Naive thymus-derived CD8-positive, alpha-beta T cell (primary cell): ENCODE data around the gene MRPS23. TPM values are rescaled to one million over a fixed set of nuclear protein-coding genes. Genes with fewer than 3 reads are reported as not detected.
A peak's percentile ranks its signal among the peaks of the same experiment; 100 is the strongest.

Experiments
- ATAC-seq, 2 donors: fragments of 150-1000 bp; cut with Tn5 transposase in 1 of 2; sonication (Bioruptor Pico), chemical (Tn5 transposase) in 1 of 2; 1 replicate in 1 of 2; 2 replicates in 1 of 2; pipeline ENCODE4 v1.10.0; 2021; ENCODE audit warnings: mild to moderate bottlenecking in 2 of 2, moderate library complexity in 2 of 2
- POLR2A ChIA-PET: fragments of 350-600 bp; sonication (Branson Sonifier 250); formaldehyde crosslinking; loops from one replicate; lab custom pipeline; 2021; ENCODE audit warnings: antibody characterized with exemption; lab: Charles Lee
- DNase-seq, 10 donors: peaks; one replicate each; pipeline versions ENCODE4 v3.0.0 to v3.0.0-alpha.2; 2020 to 2022
- H3K27ac Mint-ChIP-seq, 10 donors: one replicate each; pipeline ENCODE4 v1.8.0; 2020 to 2022; ENCODE audit warnings: mild to moderate bottlenecking in 10 of 10, mixed read lengths in 10 of 10, moderate library complexity in 4 of 10, inconsistent platforms in 1 of 10
- H3K27me3 Mint-ChIP-seq, 5 donors: one replicate each; pipeline ENCODE4 v1.8.0; 2021 to 2022; ENCODE audit warnings: mixed read lengths in 5 of 5
- H3K36me3 Mint-ChIP-seq, 3 donors: one replicate each; pipeline ENCODE4 v1.8.0; 2020 to 2022; ENCODE audit warnings: mixed read lengths in 3 of 3, mild to moderate bottlenecking in 2 of 3, inconsistent platforms in 1 of 3
- H3K4me1 Mint-ChIP-seq, 4 donors: one replicate each; pipeline ENCODE4 v1.8.0; 2021 to 2022; ENCODE audit warnings: mixed read lengths in 4 of 4
- H3K4me3 Mint-ChIP-seq, 10 donors: one replicate each; pipeline ENCODE4 v1.8.0; 2020 to 2022; ENCODE audit warnings: mild to moderate bottlenecking in 10 of 10, mixed read lengths in 10 of 10, moderate library complexity in 6 of 10, inconsistent platforms in 1 of 10
- H3K9me3 Mint-ChIP-seq, 9 donors: one replicate each; pipeline ENCODE4 v1.8.0; 2020 to 2022; ENCODE audit warnings: mixed read lengths in 9 of 9, mild to moderate bottlenecking in 3 of 9, inconsistent platforms in 1 of 9, moderate library complexity in 1 of 9
- polyA plus RNA-seq, 3 donors: library from polyadenylated mRNA; unstranded; fragments of 300-500 nt; fragmentation: Illumina TruSeq; gene quantifications; one replicate each; pipeline ENCODE4 v1.2.3, GENCODE V29; 2021
- total RNA-seq, 8 experiments: library from RNA in 2 of 8; stranded (reverse) in 2 of 8; gene quantifications; one replicate each; pipeline ENCODE4 v1.2.3 and lab custom pipeline; 2021 to 2026

The MRPS23 gene
- total and polyA plus RNA-seq, 5 experiments from 2014 or later: 31.6 to 42.8 (median 41.1) TPM

DNA sequence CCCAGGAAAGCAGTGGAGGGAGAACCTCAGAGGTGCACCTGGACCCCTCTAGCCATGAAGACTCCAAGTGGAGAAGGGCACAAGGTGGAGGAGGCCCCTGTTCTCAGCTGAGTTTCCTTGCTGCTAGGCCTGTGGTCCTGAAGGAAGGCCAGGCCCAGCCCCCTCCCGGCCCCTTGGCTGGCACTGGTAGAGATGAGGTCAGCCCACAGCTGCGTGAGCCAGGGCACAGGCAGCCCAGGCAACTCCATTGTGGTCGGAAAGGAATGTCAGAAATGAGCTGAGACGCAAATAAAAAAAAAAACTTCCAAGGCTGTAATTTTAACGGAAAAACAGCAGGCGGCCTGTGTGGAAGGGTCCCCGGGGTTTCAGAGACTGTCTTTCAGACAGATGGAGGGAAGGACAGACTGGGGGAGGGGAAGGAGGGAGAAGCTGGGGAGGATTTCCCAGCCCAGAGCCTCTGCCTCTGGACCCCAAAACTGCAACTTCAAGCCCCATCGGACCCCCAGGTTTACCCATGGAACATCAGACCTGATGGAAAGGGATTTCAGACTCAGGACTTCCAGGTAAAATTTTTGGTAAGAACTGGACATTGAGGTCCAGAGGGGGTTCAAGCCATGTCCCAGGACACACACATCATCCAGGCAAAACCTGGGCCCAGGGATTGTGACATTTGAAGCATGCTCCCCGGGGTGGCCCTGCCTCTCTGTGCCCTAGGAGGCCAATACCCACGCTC, 25.6 kb upstream of the MRPS23 start:
- Mint-ChIP-seq H3K9me3 (no peaks in the 10 kb centered on the region), H3K27ac (no peak overlapping the region), H3K4me1 (peaks cover 12 to 30% (median 28%) of the 10 kb centered on the region in 4 donors), H3K36me3 (no peaks in the 10 kb centered on the region), H3K4me3 (peak overlapping the region in 1 of 10 donors; percentile 71), H3K27me3 (peaks cover 4 to 31% (median 18%) of the 10 kb centered on the region in 5 donors)
- POLR2A ChIA-PET: interaction anchor here (2.0 kb wide), 1 partner anchor 24 kb away, joined by 6 read pairs; no protein-coding TSS in a partner anchor
- no peak for DNase-seq
- no peak for ATAC-seq

DNA sequence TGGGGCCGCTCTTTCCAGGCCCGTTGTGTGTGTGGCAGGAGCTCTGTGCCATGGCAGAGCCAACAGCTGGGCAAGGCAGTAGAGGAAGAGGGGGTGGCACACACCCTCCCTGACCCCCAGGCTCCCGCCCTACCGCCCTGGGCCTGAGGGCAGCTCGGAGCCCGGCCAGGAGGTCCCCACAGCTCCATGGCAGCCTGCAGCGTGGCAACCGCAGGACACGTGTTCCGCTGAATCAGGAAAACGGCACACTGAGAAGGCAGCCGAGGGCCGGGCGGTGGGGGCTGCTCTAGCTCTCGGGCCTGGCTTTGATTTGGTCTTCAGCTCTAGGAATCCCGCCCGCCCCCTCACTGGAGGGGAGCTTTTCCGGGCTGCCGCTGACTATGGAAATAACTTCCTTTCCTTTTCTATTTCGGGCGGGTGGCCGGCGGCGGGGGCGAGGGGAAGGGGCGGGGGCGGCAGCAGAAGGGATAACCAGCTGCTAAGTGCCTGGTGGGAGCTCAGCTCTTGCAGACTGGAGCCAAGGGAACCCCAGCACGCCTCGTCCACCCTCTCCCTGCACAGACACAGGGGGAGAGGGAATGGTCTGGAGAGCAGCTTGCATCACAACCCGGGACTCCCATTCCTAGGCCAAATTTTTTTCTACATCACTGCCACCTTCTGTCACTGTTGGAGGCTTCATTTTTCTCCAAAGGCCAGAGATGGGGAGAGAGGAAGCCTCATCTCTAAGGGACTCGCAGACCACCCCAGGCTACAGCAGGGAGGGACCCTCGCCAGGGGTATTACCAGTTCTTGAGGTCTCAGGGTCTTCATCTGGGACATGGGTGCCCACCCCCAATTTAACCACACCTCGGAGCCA, 24.8 kb upstream of the MRPS23 start:
- POLR2A ChIA-PET: interaction anchor here (1.3 to 2.0 kb wide), 3 partner anchors 14 to 23 kb away, joined by 3 to 6 read pairs (median 4); no protein-coding TSS in a partner anchor
- Mint-ChIP-seq H3K9me3 (no peaks in the 10 kb centered on the region), H3K27ac (peak overlapping the region in 3 of 10 donors; percentile 71 to 81 (median 72)), H3K36me3 (no peaks in the 10 kb centered on the region), H3K4me1 (peaks cover 12 to 28% (median 21%) of the 10 kb centered on the region in 4 donors), H3K4me3 (peak overlapping the region; percentile 16 to 74 (median 67)), H3K27me3 (peaks cover 4 to 35% (median 18%) of the 10 kb centered on the region in 5 donors)
- DNase-seq: peak in 4 of 10 donors; percentile 4 to 25 (median 18)
- ATAC-seq: peak; percentile 82 to 83

DNA sequence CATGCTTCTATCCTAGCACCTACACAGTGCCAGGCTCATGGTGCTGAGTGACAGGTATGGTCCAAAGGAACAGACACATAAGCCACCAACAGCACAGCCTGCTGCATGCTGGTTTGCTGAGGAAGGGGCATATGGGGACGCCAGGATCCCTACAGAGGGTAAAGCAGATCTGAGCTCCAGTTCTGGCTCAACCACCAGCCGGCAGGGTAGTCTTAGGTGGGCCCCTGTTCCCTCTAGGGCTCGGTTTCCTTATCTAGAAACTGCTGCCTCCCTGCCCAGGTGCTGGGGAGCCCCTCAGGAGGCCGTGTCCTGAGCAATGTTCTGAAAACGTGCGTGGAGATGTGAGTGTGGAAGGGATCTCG, 24.2 kb upstream of the MRPS23 start:
- Mint-ChIP-seq H3K36me3 (no peaks in the 10 kb centered on the region), H3K9me3 (no peaks in the 10 kb centered on the region), H3K27me3 (peaks cover 4 to 36% (median 18%) of the 10 kb centered on the region in 5 donors), H3K27ac (peak overlapping the region in 3 of 10 donors; percentile 71 to 81 (median 72)), H3K4me3 (peak overlapping the region; percentile 16 to 74 (median 67)), H3K4me1 (peaks cover 12 to 28% (median 19%) of the 10 kb centered on the region in 4 donors)
- peak; percentile 16 to 23 for ATAC-seq
- DNase-seq: no peak
- POLR2A ChIA-PET: interaction anchor here (1.3 to 2.0 kb wide), 3 partner anchors 13 to 23 kb away, joined by 3 to 6 read pairs (median 4); no protein-coding TSS in a partner anchor

DNA sequence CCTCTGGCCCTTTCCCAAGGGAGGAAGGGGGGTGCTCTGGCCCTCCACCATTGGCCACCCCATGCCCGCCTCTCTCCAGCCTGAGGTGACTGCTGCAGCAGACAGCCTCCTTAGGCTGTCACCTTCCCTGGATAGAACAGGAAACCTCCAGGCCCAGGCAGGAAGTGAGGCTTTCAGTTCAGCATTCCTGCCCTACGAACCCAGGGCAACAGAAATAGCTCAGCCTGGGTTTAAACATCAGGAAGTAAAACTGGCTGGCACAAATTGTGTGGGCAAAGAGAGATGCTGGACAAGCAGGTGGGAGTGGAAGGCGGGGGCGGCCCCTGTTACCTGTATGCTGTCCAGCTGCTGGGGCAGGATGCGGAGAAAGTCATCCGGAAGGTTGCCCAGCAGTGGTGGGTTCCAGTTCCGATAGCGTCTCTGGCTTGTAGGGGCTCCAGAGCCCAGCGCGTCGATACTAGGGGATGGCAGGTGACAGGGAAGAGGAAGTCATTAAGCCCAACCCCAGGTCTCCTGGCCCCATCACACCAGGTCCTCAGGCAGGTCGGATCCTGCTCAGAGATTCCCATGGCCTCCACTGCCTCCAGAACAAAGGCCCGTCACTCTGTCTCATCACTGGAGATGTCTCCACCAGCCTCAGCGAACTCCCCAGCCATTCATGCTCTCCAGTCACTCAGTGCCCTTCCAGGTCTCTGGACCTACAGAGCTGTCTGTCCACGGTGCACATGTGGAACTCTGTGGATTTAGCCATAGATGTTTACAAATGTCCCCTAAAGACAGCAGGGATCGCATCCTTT, 23.6 kb upstream of the MRPS23 start:
- Mint-ChIP-seq H3K36me3 (no peaks in the 10 kb centered on the region), H3K27me3 (peaks cover 4 to 36% (median 18%) of the 10 kb centered on the region in 5 donors)

DNA sequence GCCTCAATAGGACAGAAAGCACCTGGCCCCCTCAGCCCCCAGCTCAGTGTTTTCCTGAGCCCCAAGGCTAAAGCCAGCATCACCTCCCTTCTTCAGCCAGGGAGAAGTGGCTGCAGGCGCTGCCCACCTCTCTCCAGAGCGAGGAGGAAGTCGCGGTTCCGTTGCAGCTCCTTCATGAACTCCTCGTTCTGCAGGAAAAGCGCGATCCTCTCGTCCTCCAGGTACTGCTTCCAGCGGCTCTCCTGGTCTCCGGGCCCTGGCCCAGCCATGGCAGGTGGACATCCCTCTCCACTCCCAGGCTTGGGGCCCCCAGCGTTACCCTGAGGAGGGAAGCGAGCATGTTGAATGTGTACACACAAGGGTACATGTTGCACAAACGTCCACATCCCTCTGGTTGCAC, 22.7 kb upstream of the MRPS23 start:
- H3K27me3 Mint-ChIP-seq: peaks cover 4 to 36% (median 18%) of the 10 kb centered on the region in 5 donors
- H3K27ac Mint-ChIP-seq: no peak overlapping the region
- H3K4me1 Mint-ChIP-seq: peaks cover 16 to 41% (median 30%) of the 10 kb centered on the region in 4 donors
- H3K4me3 Mint-ChIP-seq: peak overlapping the region in 1 of 10 donors; percentile 48
- POLR2A ChIA-PET: no interaction called here
- no peak for ATAC-seq
- DNase-seq: peak in 1 of 10 donors; percentile 55
- no peaks in the 10 kb centered on the region for H3K36me3 Mint-ChIP-seq
- H3K9me3 Mint-ChIP-seq: no peaks in the 10 kb centered on the region

More for the DNA sequence above, 23.6 kb upstream of the MRPS23 start:
- DNase-seq: peak in 1 of 10 donors; percentile 45
- Mint-ChIP-seq H3K4me1 (peaks cover 12 to 32% (median 21%) of the 10 kb centered on the region in 4 donors), H3K9me3 (no peaks in the 10 kb centered on the region), H3K4me3 (peak overlapping the region in 4 of 10 donors; percentile 58 to 67 (median 66)), H3K27ac (no peak overlapping the region)
- POLR2A ChIA-PET: interaction anchor here (1.3 to 1.4 kb wide), 2 partner anchors 13 to 16 kb away, joined by 3 to 4 read pairs; no protein-coding TSS in a partner anchor
- no peak for ATAC-seq

DNA sequence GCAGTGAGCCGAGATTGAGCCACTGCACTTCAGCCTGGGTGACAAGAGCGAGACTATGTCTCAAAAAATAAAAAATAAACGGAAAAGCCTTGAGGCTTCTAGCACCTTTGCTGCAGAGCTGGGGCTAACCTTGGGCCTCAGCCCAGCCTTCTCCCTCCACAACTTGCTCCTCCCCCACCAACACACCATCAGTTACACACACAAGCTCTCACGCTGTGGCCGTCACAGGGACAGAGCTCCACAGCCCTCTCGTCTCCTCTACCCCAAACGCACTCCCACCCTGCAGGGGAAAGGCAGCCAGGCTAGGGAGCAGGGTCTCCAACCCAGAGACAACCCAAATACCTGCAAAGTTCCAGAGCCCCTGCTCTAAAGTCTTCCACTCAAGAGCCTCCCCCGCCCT, 22.0 kb upstream of the MRPS23 start:
- H3K9me3 Mint-ChIP-seq: no peaks in the 10 kb centered on the region
- no peak for ATAC-seq
- H3K4me1 Mint-ChIP-seq: peaks cover 19 to 47% (median 32%) of the 10 kb centered on the region in 4 donors
- peak in 1 of 10 donors; percentile 53 for DNase-seq
- peak overlapping the region in 1 of 10 donors; percentile 7 for H3K4me3 Mint-ChIP-seq
- H3K27me3 Mint-ChIP-seq: peaks cover 4 to 36% (median 18%) of the 10 kb centered on the region in 5 donors
- H3K27ac Mint-ChIP-seq: no peak overlapping the region
- no peaks in the 10 kb centered on the region for H3K36me3 Mint-ChIP-seq
- POLR2A ChIA-PET: interaction anchor here (0.7 kb wide), 1 partner anchor 10 kb away, joined by 3 read pairs; no protein-coding TSS in a partner anchor

DNA sequence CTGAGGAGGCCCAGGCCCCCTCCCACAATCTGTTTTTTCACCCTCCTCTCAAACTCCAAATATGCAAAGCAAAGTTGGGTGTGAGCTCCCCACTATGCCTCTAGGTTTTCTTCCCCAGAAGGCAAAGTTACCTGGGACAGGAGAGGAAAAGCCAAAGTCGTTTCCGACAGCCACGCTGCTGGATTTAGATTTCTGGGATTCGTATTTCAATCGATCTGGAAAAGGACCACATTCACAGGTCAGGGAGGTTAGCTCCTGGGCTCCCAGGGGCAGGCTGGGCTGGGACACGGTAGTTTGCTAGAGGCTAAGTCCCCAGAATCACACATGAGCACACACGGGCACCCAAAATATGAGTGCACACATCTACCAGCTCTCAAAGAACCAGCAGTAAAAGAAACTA, 21.3 kb upstream of the MRPS23 start:
- no peak for DNase-seq
- Mint-ChIP-seq H3K4me3 (no peak overlapping the region), H3K4me1 (peaks cover 19 to 41% (median 30%) of the 10 kb centered on the region in 4 donors), H3K27me3 (peaks cover 3 to 35% (median 15%) of the 10 kb centered on the region in 5 donors), H3K36me3 (no peaks in the 10 kb centered on the region), H3K27ac (no peak overlapping the region), H3K9me3 (no peaks in the 10 kb centered on the region)
- no peak for ATAC-seq
- POLR2A ChIA-PET: interaction anchor here (0.7 kb wide), 1 partner anchor 11 kb away, joined by 3 read pairs; no protein-coding TSS in a partner anchor

DNA sequence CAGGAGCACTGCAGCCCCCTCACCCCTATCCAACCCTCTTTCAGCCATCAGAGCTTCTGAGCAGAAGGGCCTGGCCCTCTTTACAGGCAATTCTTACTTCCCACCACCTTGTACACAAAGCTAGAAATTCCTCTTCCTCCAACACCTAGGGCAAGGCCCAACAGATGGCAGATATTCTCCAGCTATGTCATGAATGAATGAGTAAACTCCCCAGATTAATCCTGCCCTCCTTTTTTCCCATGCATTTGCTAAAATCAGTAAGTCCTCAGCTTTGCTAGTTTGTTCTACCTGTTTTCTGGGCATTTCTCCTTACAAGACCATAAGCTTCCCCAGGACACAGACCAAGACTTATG, 20.4 kb upstream of the MRPS23 start:
- DNase-seq (no peak), ATAC-seq (no peak)
- H3K27me3 Mint-ChIP-seq: peaks cover 3 to 35% (median 14%) of the 10 kb centered on the region in 5 donors
- H3K4me1 Mint-ChIP-seq: peaks cover 19 to 40% (median 30%) of the 10 kb centered on the region in 4 donors
- H3K36me3 Mint-ChIP-seq: no peaks in the 10 kb centered on the region
- no peaks in the 10 kb centered on the region for H3K9me3 Mint-ChIP-seq
- POLR2A ChIA-PET: interaction anchor here (0.7 kb wide), 1 partner anchor 115 kb away, joined by 3 read pairs; no protein-coding TSS in a partner anchor
- H3K4me3 Mint-ChIP-seq: no peak overlapping the region
- peak overlapping the region in 1 of 10 donors; percentile 38 for H3K27ac Mint-ChIP-seq

DNA sequence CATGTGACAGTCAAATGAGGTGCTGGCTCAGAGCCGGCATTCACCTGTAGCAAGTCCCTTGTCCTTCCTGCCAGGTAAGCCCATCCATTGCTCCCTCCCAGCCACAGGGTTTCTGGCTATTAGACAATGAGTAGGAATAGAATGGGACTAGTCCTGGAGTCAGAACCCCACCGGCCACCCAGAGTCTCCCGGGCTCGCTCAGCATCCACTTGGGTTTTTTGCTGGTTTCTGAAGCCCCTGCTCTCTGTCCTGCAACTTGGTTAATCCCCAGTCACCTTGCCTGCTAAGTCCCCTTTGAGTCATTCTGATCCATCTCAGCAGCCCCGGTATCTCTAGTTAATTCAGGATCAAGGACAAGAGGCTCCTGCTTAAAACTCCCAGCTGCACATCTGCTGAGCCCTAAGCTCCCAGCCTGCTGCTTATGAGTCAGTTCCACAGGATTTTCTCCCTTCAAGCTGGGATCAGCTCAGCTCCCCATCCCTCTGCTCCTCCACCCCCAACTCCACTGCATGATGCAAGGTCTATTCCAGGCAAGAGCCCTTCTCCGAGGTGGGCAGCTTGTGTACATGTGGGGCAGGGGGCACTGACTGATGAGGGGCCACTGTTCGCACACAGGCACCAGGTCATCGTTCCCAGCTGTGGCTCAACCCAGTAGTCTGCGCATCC, 19.9 kb upstream of the MRPS23 start:
- Mint-ChIP-seq H3K9me3 (no peaks in the 10 kb centered on the region), H3K27ac (peak overlapping the region in 2 of 10 donors; percentile 38 to 48), H3K4me1 (peaks cover 19 to 40% (median 30%) of the 10 kb centered on the region in 4 donors), H3K36me3 (no peaks in the 10 kb centered on the region), H3K4me3 (no peak overlapping the region), H3K27me3 (peaks cover 3 to 35% (median 14%) of the 10 kb centered on the region in 5 donors)
- POLR2A ChIA-PET: interaction anchor here (0.7 kb wide), 1 partner anchor 116 kb away, joined by 3 read pairs; no protein-coding TSS in a partner anchor
- ATAC-seq: no peak
- peak in 1 of 10 donors; percentile 4 for DNase-seq

DNA sequence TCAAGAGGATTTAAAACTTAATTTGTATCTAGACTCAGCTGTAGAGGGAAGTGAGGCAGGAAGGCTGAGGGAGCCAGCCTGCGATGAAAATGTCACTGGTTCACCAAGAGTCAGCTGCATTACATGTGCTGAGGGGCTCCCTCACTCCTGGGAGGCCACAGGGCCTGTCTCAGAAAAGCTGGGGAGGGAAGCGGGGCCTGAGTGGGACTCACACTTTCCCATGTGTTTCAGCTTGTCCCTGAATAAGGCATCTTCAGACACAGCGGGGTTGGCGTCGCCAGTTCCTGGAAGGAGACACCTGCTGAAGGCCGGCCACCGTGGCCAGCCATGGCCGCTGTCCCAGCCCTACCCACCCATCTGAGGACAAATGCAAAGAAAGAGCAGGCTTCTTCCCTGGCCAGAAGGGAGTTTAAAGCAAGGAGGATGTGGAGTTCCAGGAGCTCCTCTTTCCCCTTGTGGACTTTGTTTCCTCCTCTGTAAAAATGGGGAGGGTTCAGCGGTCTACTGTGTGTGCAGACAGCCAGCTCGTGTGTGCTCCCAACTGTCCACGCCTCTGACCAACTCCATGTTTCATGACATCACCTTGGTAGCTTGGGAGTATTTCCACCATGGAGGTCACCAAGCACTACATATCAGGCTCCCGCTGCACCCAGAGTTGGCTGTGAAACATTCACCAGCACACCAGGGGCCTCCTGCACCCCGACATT, 19.2 kb upstream of the MRPS23 start:
- Mint-ChIP-seq H3K27ac (no peak overlapping the region), H3K36me3 (no peaks in the 10 kb centered on the region), H3K4me3 (no peak overlapping the region), H3K4me1 (peaks cover 18 to 38% (median 26%) of the 10 kb centered on the region in 4 donors), H3K9me3 (no peaks in the 10 kb centered on the region), H3K27me3 (peaks cover 3 to 32% (median 12%) of the 10 kb centered on the region in 5 donors)
- DNase-seq: peak in 1 of 10 donors; percentile 19
- no peak for ATAC-seq
- POLR2A ChIA-PET: interaction anchor here (1.8 kb wide), 1 partner anchor 18 kb away, joined by 5 read pairs; no protein-coding TSS in a partner anchor
